Activated T-cell treated with anti-CD3 and anti-CD28 coated beads, Interleukin-2, amount 50 U/mL, for 72 hours (primary cell): ENCODE measurements around the gene CHST5. TPM values are rescaled to one million over a fixed set of nuclear protein-coding genes. Genes with fewer than 3 reads are reported as not detected.
A peak's percentile ranks its signal among the peaks of the same experiment; 100 is the strongest.
"Not testable (repeated sequence)": the region's sequence is repeated elsewhere in the genome, so short reads cannot be mapped to it uniquely, and the experiment has no call there.

ENCODE experiments used
- ATAC-seq, 2 donors: fragments of 150-1000 bp; cut with Tn5 transposase; replicated peaks in 1 of 2; 2 replicates each; pipeline ENCODE4 v1.10.0; 2021; ENCODE audit warnings: moderate library complexity in 2 of 2, mild to moderate bottlenecking in 1 of 2
- DNase-seq, 2 donors: peaks; one replicate each; pipeline ENCODE4 v3.0.0; 2021 to 2022; ENCODE audit warnings: mixed read lengths in 1 of 2
- H3K27ac Mint-ChIP-seq: one replicate; pipeline ENCODE4 v1.8.0; 2022; ENCODE audit warnings: mild to moderate bottlenecking, moderate library complexity, mixed read lengths
- H3K27me3 Mint-ChIP-seq: one replicate; pipeline ENCODE4 v1.8.0; 2022; ENCODE audit warnings: low read depth, mixed read lengths
- H3K36me3 Mint-ChIP-seq, 2 donors: one replicate each; pipeline ENCODE4 v1.8.0; 2022; ENCODE audit warnings: mixed read lengths in 2 of 2, mild to moderate bottlenecking in 1 of 2; ENCODE audit not compliant: insufficient read depth in 2 of 2
- H3K4me1 Mint-ChIP-seq: one replicate; pipeline ENCODE4 v1.8.0; 2022; ENCODE audit warnings: low read depth, mixed read lengths
- H3K4me3 Mint-ChIP-seq, 2 donors: one replicate each; pipeline ENCODE4 v1.8.0; 2022; ENCODE audit warnings: mild to moderate bottlenecking in 2 of 2, mixed read lengths in 2 of 2, moderate library complexity in 2 of 2
- H3K9me3 Mint-ChIP-seq, 2 donors: one replicate each; pipeline ENCODE4 v1.8.0; 2022; ENCODE audit warnings: mixed read lengths in 2 of 2
- total RNA-seq, 2 donors: library from RNA; stranded (reverse); gene quantifications; one replicate each; pipeline ENCODE4 v1.2.3, GENCODE V29; 2022

CHST5 gene
- total RNA-seq, 2 donors from 2014 or later: 0.82 TPM; not detected in 1

- not testable (repeated sequence) for H3K36me3 Mint-ChIP-seq, H3K27me3 Mint-ChIP-seq, H3K9me3 Mint-ChIP-seq, H3K27ac Mint-ChIP-seq
- peak overlapping the region; percentile 80 to 85 for H3K4me3 Mint-ChIP-seq
- ATAC-seq: peak; percentile 30 to 36
- peak; percentile 25 to 44 for DNase-seq
- H3K4me1 Mint-ChIP-seq: peaks cover 11% of the 10 kb centered on the region
Measured at GRCh38 chr16:75516189-75516966, 19.5 kb downstream of the CHST5 start.

GRCh38 chr16:75514296-75514695 lies 21.6 kb downstream of the CHST5 start:
- Mint-ChIP-seq H3K27ac (no peak overlapping the region), H3K36me3 (no peaks in the 10 kb centered on the region), H3K4me1 (peaks cover 11% of the 10 kb centered on the region), H3K4me3 (no peak overlapping the region), H3K9me3 (no peaks in the 10 kb centered on the region), H3K27me3 (no peaks in the 10 kb centered on the region)
- DNase-seq: no peak
- no peak for ATAC-seq

GRCh38 chr16:75506574-75506973 lies 29.3 kb downstream of the CHST5 start:
- no peaks in the 10 kb centered on the region for H3K9me3 Mint-ChIP-seq
- DNase-seq: no peak
- H3K36me3 Mint-ChIP-seq: no peaks in the 10 kb centered on the region
- no peak overlapping the region for H3K4me3 Mint-ChIP-seq
- H3K27ac Mint-ChIP-seq: no peak overlapping the region
- ATAC-seq: no peak
- H3K4me1 Mint-ChIP-seq: peaks cover 10% of the 10 kb centered on the region
- H3K27me3 Mint-ChIP-seq: peaks cover 22% of the 10 kb centered on the region

GRCh38 chr16:75506107-75506506 lies 29.8 kb downstream of the CHST5 start:
- no peak overlapping the region for H3K27ac Mint-ChIP-seq
- peaks cover 10% of the 10 kb centered on the region for H3K4me1 Mint-ChIP-seq
- no peak overlapping the region for H3K4me3 Mint-ChIP-seq
- H3K9me3 Mint-ChIP-seq: no peaks in the 10 kb centered on the region
- DNase-seq (no peak), ATAC-seq (peak in 1 of 2 donors; percentile 21)
- peaks cover 22% of the 10 kb centered on the region for H3K27me3 Mint-ChIP-seq
- H3K36me3 Mint-ChIP-seq: no peaks in the 10 kb centered on the region

- peaks cover 10% of the 10 kb centered on the region for H3K4me1 Mint-ChIP-seq
- ATAC-seq: no peak
Measured at GRCh38 chr16:75503801-75504200, 32.1 kb downstream of the CHST5 start.

GRCh38 chr16:75502916-75503605 lies 32.8 kb downstream of the CHST5 start:
- no peaks in the 10 kb centered on the region for H3K36me3 Mint-ChIP-seq
- DNase-seq: no peak
- H3K27ac Mint-ChIP-seq: no peak overlapping the region
- H3K4me3 Mint-ChIP-seq: no peak overlapping the region
- H3K9me3 Mint-ChIP-seq: no peaks in the 10 kb centered on the region
- peaks cover 14% of the 10 kb centered on the region for H3K27me3 Mint-ChIP-seq
- no peak for ATAC-seq
- H3K4me1 Mint-ChIP-seq: peaks cover 10% of the 10 kb centered on the region

More at GRCh38 chr16:75503801-75504200, 32.1 kb downstream of the CHST5 start:
- Mint-ChIP-seq H3K36me3 (no peaks in the 10 kb centered on the region), H3K27ac (no peak overlapping the region), H3K9me3 (no peaks in the 10 kb centered on the region), H3K27me3 (peaks cover 20% of the 10 kb centered on the region), H3K4me3 (no peak overlapping the region)
- no peak for DNase-seq

- H3K9me3 Mint-ChIP-seq, H3K36me3 Mint-ChIP-seq, ATAC-seq, H3K4me3 Mint-ChIP-seq, H3K27ac Mint-ChIP-seq, DNase-seq: not testable (repeated sequence)
- H3K4me1 Mint-ChIP-seq: peaks cover 10% of the 10 kb centered on the region
- H3K27me3 Mint-ChIP-seq: peaks cover 23% of the 10 kb centered on the region
Measured at GRCh38 chr16:75501820-75502219, 34.1 kb downstream of the CHST5 start.

GRCh38 chr16:75501359-75501758 lies 34.5 kb downstream of the CHST5 start:
- no peaks in the 10 kb centered on the region for H3K36me3 Mint-ChIP-seq
- ATAC-seq (no peak), DNase-seq (no peak)
- no peak overlapping the region for H3K4me3 Mint-ChIP-seq
- peaks cover 7% of the 10 kb centered on the region for H3K4me1 Mint-ChIP-seq
- no peaks in the 10 kb centered on the region for H3K9me3 Mint-ChIP-seq
- no peak overlapping the region for H3K27ac Mint-ChIP-seq
- H3K27me3 Mint-ChIP-seq: peaks cover 18% of the 10 kb centered on the region

- not testable (repeated sequence) for DNase-seq, ATAC-seq, H3K4me3 Mint-ChIP-seq, H3K27ac Mint-ChIP-seq, H3K9me3 Mint-ChIP-seq, H3K4me1 Mint-ChIP-seq, H3K36me3 Mint-ChIP-seq
- peaks cover 22% of the 10 kb centered on the region for H3K27me3 Mint-ChIP-seq
Measured at GRCh38 chr16:75498605-75499322, 37.1 kb downstream of the CHST5 start.

GRCh38 chr16:75497558-75497957 lies 38.4 kb downstream of the CHST5 start:
- Mint-ChIP-seq H3K27ac (no peak overlapping the region), H3K4me3 (no peak overlapping the region), H3K36me3 (no peaks in the 10 kb centered on the region), H3K27me3 (peaks cover 22% of the 10 kb centered on the region), H3K9me3 (no peaks in the 10 kb centered on the region), H3K4me1 (peaks cover 8% of the 10 kb centered on the region)
- DNase-seq (no peak), ATAC-seq (no peak)

- Mint-ChIP-seq H3K36me3 (no peaks in the 10 kb centered on the region), H3K9me3 (no peaks in the 10 kb centered on the region), H3K27ac (no peak within 1 kb of the TSS), H3K4me1 (peaks cover 8% of the 10 kb centered on the region), H3K27me3 (peaks cover 22% of the 10 kb centered on the region), H3K4me3 (peak within 1 kb of the TSS; percentile 78 to 80)
- ATAC-seq: peak; percentile 82 to 87
- peak; percentile 40 to 52 for DNase-seq
Measured at GRCh38 chr16:75495076-75495674, 40.7 kb downstream of the CHST5 start, which contains the start of gene CHST6. TSS of gene CHST6 (minus strand) at chr16:75495441. CDS start at chr16:75479828, 15,613 bp downstream.

GRCh38 chr16:75494661-75495075 lies 41.2 kb downstream of the CHST5 start:
- ATAC-seq: no peak
- Mint-ChIP-seq H3K36me3 (no peaks in the 10 kb centered on the region), H3K27ac (no peak overlapping the region), H3K4me3 (peak overlapping the region; percentile 78 to 80), H3K9me3 (no peaks in the 10 kb centered on the region), H3K27me3 (peaks cover 22% of the 10 kb centered on the region), H3K4me1 (peaks cover 8% of the 10 kb centered on the region)
- DNase-seq: no peak

GRCh38 chr16:75494184-75494583 lies 41.7 kb downstream of the CHST5 start:
- Mint-ChIP-seq H3K9me3 (no peaks in the 10 kb centered on the region), H3K36me3 (no peaks in the 10 kb centered on the region), H3K27ac (no peak overlapping the region), H3K27me3 (peaks cover 22% of the 10 kb centered on the region), H3K4me3 (peak overlapping the region; percentile 78 to 80), H3K4me1 (peaks cover 8% of the 10 kb centered on the region)
- DNase-seq: no peak
- no peak for ATAC-seq
